Measurements from ENCODE around the gene CRTC2. TPM values are rescaled to one million over a fixed set of nuclear protein-coding genes. Genes with fewer than 3 reads are reported as not detected.
A peak's percentile ranks its signal among the peaks of the same experiment; 100 is the strongest.

Gene CRTC2
- total and polyA plus RNA-seq, 2 donors (not counting 1 experiment from before 2014, with no cell fraction given), result 2.6 to 7.1 TPM

- Histone ChIP-seq H3K79me2 (ENCODE audit: control insufficient read depth, insufficient read depth, low read length) (peaks cover 15% of the 10 kb centered on the region), H3K36me3 (ENCODE audit: control insufficient read depth, insufficient read depth, low read length) (peaks cover 18% of the 10 kb centered on the region), H3K4me3 (replicated peaks in 1 of 4; ENCODE audit: control extremely low read depth in 1 of 4, insufficient read depth in 1 of 4, low read depth in 3 of 4, low read length in 4 of 4) (no peak overlapping the region), H3K27me3 (ENCODE audit: control insufficient read depth, insufficient read depth, low read length) (no peaks in the 10 kb centered on the region), H4K20me1 (ENCODE audit: control insufficient read depth, extremely low read depth, insufficient read depth, low read length) (no peaks in the 10 kb centered on the region), H3K9me3 (ENCODE audit: control insufficient read depth, insufficient read depth, low read depth, low read length) (no peaks in the 10 kb centered on the region), H3K9ac (ENCODE audit: insufficient read depth, low read length) (no peak overlapping the region), H3K4me1 (ENCODE audit: control insufficient read depth, extremely low read depth, insufficient read depth, low read length) (peaks cover 4% of the 10 kb centered on the region), H3K27ac (ENCODE audit: insufficient read depth, low read length) (peak overlapping the region; percentile 94), H2AFZ (ENCODE audit: low read length) (no peak overlapping the region), H3K4me2 (ENCODE audit: extremely low read depth, insufficient read depth, low read length) (no peak overlapping the region)
- TF ChIP-seq CTCF (conservative IDR thresholded peaks at IDR 0.05 in 1 of 2, IDR thresholded peaks at IDR 0.05 in 1 of 2; ENCODE audit: low read depth in 1 of 2, low read length in 2 of 2), result no peak
- no peak for TF ChIP-seq EZH2 (IDR thresholded peaks at IDR 0.05; ENCODE audit: low read length, missing control alignments)
- DNase-seq (ENCODE audit: low read depth in 2 of 2), result no peak
Observed at GRCh38 chr1:153944005-153944826, 14.2 kb downstream of the CRTC2 start.

GRCh38 chr1:153942766-153943549, 15.5 kb downstream of the CRTC2 start:
- Histone ChIP-seq H3K9me3 (ENCODE audit: control insufficient read depth, insufficient read depth, low read depth, low read length) (no peaks in the 10 kb centered on the region), H3K4me2 (ENCODE audit: extremely low read depth, insufficient read depth, low read length) (no peak overlapping the region), H4K20me1 (ENCODE audit: control insufficient read depth, extremely low read depth, insufficient read depth, low read length) (no peaks in the 10 kb centered on the region), H3K27me3 (ENCODE audit: control insufficient read depth, insufficient read depth, low read length) (no peaks in the 10 kb centered on the region), H3K79me2 (ENCODE audit: control insufficient read depth, insufficient read depth, low read length) (peaks cover 15% of the 10 kb centered on the region), H3K36me3 (ENCODE audit: control insufficient read depth, insufficient read depth, low read length) (peaks cover 15% of the 10 kb centered on the region), H3K9ac (ENCODE audit: insufficient read depth, low read length) (no peak overlapping the region), H2AFZ (ENCODE audit: low read length) (no peak overlapping the region), H3K27ac (ENCODE audit: insufficient read depth, low read length) (no peak overlapping the region), H3K4me1 (ENCODE audit: control insufficient read depth, extremely low read depth, insufficient read depth, low read length) (peaks cover 4% of the 10 kb centered on the region), H3K4me3 (replicated peaks in 1 of 4; ENCODE audit: control extremely low read depth in 1 of 4, insufficient read depth in 1 of 4, low read depth in 3 of 4, low read length in 4 of 4) (no peak overlapping the region)
- TF ChIP-seq CTCF (conservative IDR thresholded peaks at IDR 0.05 in 1 of 2, IDR thresholded peaks at IDR 0.05 in 1 of 2; ENCODE audit: low read depth in 1 of 2, low read length in 2 of 2) (no peak), EZH2 (IDR thresholded peaks at IDR 0.05; ENCODE audit: low read length, missing control alignments) (no peak)
- no peak for DNase-seq (ENCODE audit: low read depth in 2 of 2)

All from fibroblast of lung (primary cell).